CD4-positive, alpha-beta T cell treated with Interleukin-4 for 4 hours (primary cell): Measurements from ENCODE around the gene FBXW11.

Experiments
- DNase-seq: peaks from one replicate; pipeline ENCODE4 v3.0.0-alpha.2; 2020

The FBXW11 gene

GRCh38 chr5:172010278-172010677 lies 3.8 kb upstream of the FBXW11 start:
- no peak for DNase-seq

GRCh38 chr5:172009536-172010270 lies 3.3 kb upstream of the FBXW11 start:
- no peak for DNase-seq

- no peak for DNase-seq
These were observed 2.3 kb upstream of the FBXW11 start for GRCh38 chr5:172008689-172009141.

GRCh38 chr5:172008111-172008455 lies 1.6 kb upstream of the FBXW11 start:
- peak; percentile 29 for DNase-seq

- DNase-seq: no peak
These were observed 1.0 kb upstream of the FBXW11 start for GRCh38 chr5:172007175-172008110.

GRCh38 chr5:172005708-172006320 lies 624 bp downstream of the FBXW11 start:
- no peak for DNase-seq

GRCh38 chr5:172004824-172005237 lies 1.6 kb downstream of the FBXW11 start:
- peak; percentile 37 for DNase-seq

- DNase-seq: no peak
These were observed 2.7 kb downstream of the FBXW11 start for GRCh38 chr5:172003746-172004145.

- DNase-seq: no peak
These were observed 3.5 kb downstream of the FBXW11 start for GRCh38 chr5:172002840-172003512.

GRCh38 chr5:172002310-172002709 lies 4.1 kb downstream of the FBXW11 start:
- no peak for DNase-seq

GRCh38 chr5:171999877-172000276 lies 6.6 kb downstream of the FBXW11 start:
- no peak for DNase-seq

GRCh38 chr5:171999100-171999499 lies 7.3 kb downstream of the FBXW11 start:
- DNase-seq: no peak

GRCh38 chr5:171997011-171997410 lies 9.4 kb downstream of the FBXW11 start:
- DNase-seq: no peak

- DNase-seq: no peak
These were observed 13.6 kb downstream of the FBXW11 start for GRCh38 chr5:171992813-171993212.

- DNase-seq: no peak
These were observed 14.1 kb downstream of the FBXW11 start for GRCh38 chr5:171992305-171992704.

- no peak for DNase-seq
These were observed 15.8 kb downstream of the FBXW11 start for GRCh38 chr5:171990713-171991015.

GRCh38 chr5:171989946-171990712 lies 16.3 kb downstream of the FBXW11 start:
- DNase-seq: no peak

- no peak for DNase-seq
These were observed 17.2 kb downstream of the FBXW11 start for GRCh38 chr5:171989276-171989675.

GRCh38 chr5:171986772-171987171 lies 19.7 kb downstream of the FBXW11 start:
- no peak for DNase-seq

- peak; percentile 60 for DNase-seq
These were observed 21.6 kb downstream of the FBXW11 start for GRCh38 chr5:171984748-171985419.

GRCh38 chr5:171981847-171982246 lies 24.6 kb downstream of the FBXW11 start:
- DNase-seq: no peak

- DNase-seq: no peak
These were observed 25.6 kb downstream of the FBXW11 start for GRCh38 chr5:171980792-171981191.
